Measurements from ENCODE around the gene UQCR10. TPM values are rescaled to one million over a fixed set of nuclear protein-coding genes. Genes with fewer than 3 reads are reported as not detected.

The UQCR10 gene
- total RNA-seq, 1 donor: 52.1 TPM

- DNase-seq (ENCODE audit: insufficient read length, low spot score, missing footprints): no peak
- Histone ChIP-seq H3K27ac (ENCODE audit: low read depth, low read length) (no peak overlapping the region), H3K27me3 (ENCODE audit: insufficient read depth, low read length) (no peaks in the 10 kb centered on the region), H3K9me3 (ENCODE audit: low read depth, low read length) (no peaks in the 10 kb centered on the region), H3K4me1 (ENCODE audit: insufficient read depth, low read length) (peaks cover 6% of the 10 kb centered on the region), H3K4me2 (ENCODE audit: insufficient read depth, low read length) (no peak overlapping the region), H3K36me3 (ENCODE audit: insufficient read depth, low read length) (peaks cover 72% of the 10 kb centered on the region), H2AFZ (ENCODE audit: low read length) (no peak overlapping the region), H3K4me3 (ENCODE audit: insufficient read depth, low read length) (no peak overlapping the region), H3K79me2 (ENCODE audit: insufficient read depth, low read length) (no peaks in the 10 kb centered on the region), H4K20me1 (ENCODE audit: insufficient read depth, low read length) (no peaks in the 10 kb centered on the region)
- TF ChIP-seq CTCF (IDR thresholded peaks at IDR 0.05; ENCODE audit: extremely low read depth, low read depth, low read length): no peak
These were observed 39.0 kb downstream of the UQCR10 start for GRCh38 chr22:29806196-29806595.

- no peak for DNase-seq (ENCODE audit: insufficient read length, low spot score, missing footprints)
These were observed 43.0 kb downstream of the UQCR10 start for GRCh38 chr22:29810216-29810615.

GRCh38 chr22:29811377-29811776, 44.2 kb downstream of the UQCR10 start:
- no peak overlapping the region for H3K4me3 ChIP-seq (ENCODE audit: insufficient read depth, low read length)
- H3K9me3 ChIP-seq (ENCODE audit: low read depth, low read length): no peaks in the 10 kb centered on the region
- H3K36me3 ChIP-seq (ENCODE audit: insufficient read depth, low read length): peaks cover 83% of the 10 kb centered on the region
- H3K4me1 ChIP-seq (ENCODE audit: insufficient read depth, low read length): peaks cover 7% of the 10 kb centered on the region
- TF ChIP-seq CTCF (IDR thresholded peaks at IDR 0.05; ENCODE audit: extremely low read depth, low read depth, low read length): no peak
- H4K20me1 ChIP-seq (ENCODE audit: insufficient read depth, low read length): no peaks in the 10 kb centered on the region
- H2AFZ ChIP-seq (ENCODE audit: low read length): no peak overlapping the region
- H3K27me3 ChIP-seq (ENCODE audit: insufficient read depth, low read length): no peaks in the 10 kb centered on the region
- no peak overlapping the region for H3K27ac ChIP-seq (ENCODE audit: low read depth, low read length)
- H3K4me2 ChIP-seq (ENCODE audit: insufficient read depth, low read length): no peak overlapping the region
- H3K79me2 ChIP-seq (ENCODE audit: insufficient read depth, low read length): no peaks in the 10 kb centered on the region
- no peak for DNase-seq (ENCODE audit: insufficient read length, low spot score, missing footprints)

More at GRCh38 chr22:29810216-29810615, 43.0 kb downstream of the UQCR10 start:
- Histone ChIP-seq H3K79me2 (ENCODE audit: insufficient read depth, low read length) (no peaks in the 10 kb centered on the region), H4K20me1 (ENCODE audit: insufficient read depth, low read length) (no peaks in the 10 kb centered on the region), H3K27ac (ENCODE audit: low read depth, low read length) (no peak overlapping the region), H3K36me3 (ENCODE audit: insufficient read depth, low read length) (peaks cover 83% of the 10 kb centered on the region), H3K27me3 (ENCODE audit: insufficient read depth, low read length) (no peaks in the 10 kb centered on the region), H2AFZ (ENCODE audit: low read length) (no peak overlapping the region), H3K4me2 (ENCODE audit: insufficient read depth, low read length) (no peak overlapping the region), H3K4me1 (ENCODE audit: insufficient read depth, low read length) (peaks cover 6% of the 10 kb centered on the region), H3K4me3 (ENCODE audit: insufficient read depth, low read length) (no peak overlapping the region), H3K9me3 (ENCODE audit: low read depth, low read length) (no peaks in the 10 kb centered on the region)
- no peak for TF ChIP-seq CTCF (IDR thresholded peaks at IDR 0.05; ENCODE audit: extremely low read depth, low read depth, low read length)

GRCh38 chr22:29813126-29813525, 46.0 kb downstream of the UQCR10 start:
- peaks cover 74% of the 10 kb centered on the region for H3K36me3 ChIP-seq (ENCODE audit: insufficient read depth, low read length)

More at GRCh38 chr22:29813126-29813525, 46.0 kb downstream of the UQCR10 start:
- no peaks in the 10 kb centered on the region for H3K27me3 ChIP-seq (ENCODE audit: insufficient read depth, low read length)
- peaks cover 2% of the 10 kb centered on the region for H4K20me1 ChIP-seq (ENCODE audit: insufficient read depth, low read length)
- no peak overlapping the region for H3K27ac ChIP-seq (ENCODE audit: low read depth, low read length)
- peaks cover 10% of the 10 kb centered on the region for H3K4me1 ChIP-seq (ENCODE audit: insufficient read depth, low read length)
- no peak overlapping the region for H3K4me3 ChIP-seq (ENCODE audit: insufficient read depth, low read length)
- H3K4me2 ChIP-seq (ENCODE audit: insufficient read depth, low read length): no peak overlapping the region
- no peaks in the 10 kb centered on the region for H3K9me3 ChIP-seq (ENCODE audit: low read depth, low read length)
- no peak overlapping the region for H2AFZ ChIP-seq (ENCODE audit: low read length)
- no peak for DNase-seq (ENCODE audit: insufficient read length, low spot score, missing footprints)
- H3K79me2 ChIP-seq (ENCODE audit: insufficient read depth, low read length): no peaks in the 10 kb centered on the region
- no peak for TF ChIP-seq CTCF (IDR thresholded peaks at IDR 0.05; ENCODE audit: extremely low read depth, low read depth, low read length)

Measured in osteoblast (primary cell).